IMR-90 (cell line): Measurements from ENCODE around the gene MED23. TPM values are rescaled to one million over a fixed set of nuclear protein-coding genes. Genes with fewer than 3 reads are reported as not detected.

Experiments used
- ATAC-seq: fragments of 200-7000 bp; cut with Tn5 transposase; 2 replicates; pipeline ENCODE4 v1.9.1; 2020; ENCODE audit warnings: low read depth, mild to moderate bottlenecking, moderate library complexity
- BruUV-seq: library from RNA; stranded (reverse); fragments of 400-500 nt; replicated peaks from 2 replicates; lab custom pipeline; 2021; lab: Mats Ljungman, UMichigan
- CTCF ChIA-PET: fragments of 300-600 bp; formaldehyde crosslinking; extraction: SDS; loops from one replicate; lab custom pipeline; 2021; ENCODE audit warnings: antibody characterized with exemption; lab: Yijun Ruan, JAX
- POLR2A ChIA-PET: fragments of 300-600 bp; sonication (Branson Sonifier 250); formaldehyde crosslinking; loops from one replicate; lab custom pipeline; 2022; ENCODE audit warnings: antibody characterized with exemption; ENCODE audit not compliant: unreplicated experiment; lab: Charles Lee
- DNase-seq: peaks from one replicate; pipeline ENCODE4 v3.0.0; 2013
- H2AFZ ChIP-seq: replicated peaks from 2 replicates; pipeline ENCODE3; 2013; ENCODE audit warnings: low read length, mild to moderate bottlenecking; ENCODE audit not compliant: poor library complexity
- H2AK5ac ChIP-seq: 2 replicates; pipeline ENCODE4 v1.6.1; 2013; ENCODE audit warnings: low read depth, low read length, inconsistent platforms
- H2AK9ac ChIP-seq: replicated peaks from 2 replicates; pipeline ENCODE3; 2013; ENCODE audit warnings: mild to moderate bottlenecking, low read depth, low read length, moderate library complexity; ENCODE audit not compliant: poor library complexity
- H2BK120ac ChIP-seq: 2 replicates; pipeline ENCODE4 v1.6.1; 2013; ENCODE audit warnings: low read depth, low read length, inconsistent platforms
- H2BK15ac ChIP-seq: 3 replicates; pipeline ENCODE4 v1.6.1; 2013; ENCODE audit warnings: low read depth, low read length, inconsistent platforms
- H2BK20ac ChIP-seq: 2 replicates; pipeline ENCODE4 v1.6.1; 2013; ENCODE audit warnings: low read depth, mild to moderate bottlenecking, inconsistent platforms, low read length, moderate library complexity
- H2BK5ac ChIP-seq: 2 replicates; pipeline ENCODE4 v1.6.1; 2013; ENCODE audit warnings: mild to moderate bottlenecking, low read depth, low read length, inconsistent platforms; ENCODE audit not compliant: poor library complexity, severe bottlenecking
- H3K14ac ChIP-seq: replicated peaks from 2 replicates; pipeline ENCODE4 v1.6.1; 2013; ENCODE audit warnings: low read depth, low read length, inconsistent platforms
- H3K18ac ChIP-seq: 2 replicates; pipeline ENCODE4 v1.6.1; 2013; ENCODE audit warnings: low read depth, low read length, control low read depth
- H3K23ac ChIP-seq: 2 replicates; pipeline ENCODE4 v1.6.1; 2013; ENCODE audit warnings: low read depth, low read length, inconsistent platforms
- H3K27ac ChIP-seq: 2 replicates; pipeline ENCODE4 v1.5.1; 2013; ENCODE audit warnings: mild to moderate bottlenecking, control low read depth, low read length; ENCODE audit not compliant: insufficient read depth
- H3K27me3 ChIP-seq: 2 replicates; pipeline ENCODE4 v1.6.1; 2013; ENCODE audit warnings: low read length; ENCODE audit not compliant: control insufficient read depth, insufficient read depth
- H3K36me3 ChIP-seq: 2 replicates; pipeline ENCODE4 v1.6.1; 2013; ENCODE audit warnings: low read length, mixed read lengths; ENCODE audit not compliant: control insufficient read depth, insufficient read depth
- H3K4ac ChIP-seq: 2 replicates; pipeline ENCODE4 v1.6.1; 2013; ENCODE audit warnings: low read depth, low read length, inconsistent platforms
- H3K4me1 ChIP-seq: 2 replicates; pipeline ENCODE4 v1.6.1; 2013; ENCODE audit warnings: low read length, mixed read lengths; ENCODE audit not compliant: control insufficient read depth, insufficient read depth
- H3K4me2 ChIP-seq: 2 replicates; pipeline ENCODE4 v1.6.1; 2013; ENCODE audit warnings: low read depth, mild to moderate bottlenecking, control low read depth, low read length, moderate library complexity
- H3K4me3 ChIP-seq: 2 replicates; pipeline ENCODE4 v1.5.1; 2013; ENCODE audit warnings: low read depth, mild to moderate bottlenecking, control low read depth, low read length, moderate library complexity; ENCODE audit not compliant: insufficient read depth
- H3K56ac ChIP-seq: 2 replicates; pipeline ENCODE4 v1.6.1; 2013; ENCODE audit warnings: low read length, inconsistent platforms; ENCODE audit not compliant: insufficient read depth; ENCODE audit errors: extremely low read depth
- H3K79me1 ChIP-seq, 2 experiments: 2 replicates each; pipeline ENCODE4 v1.6.1; 2013; ENCODE audit warnings: low read length in 2 of 2, inconsistent platforms in 1 of 2, low read depth in 1 of 2
- H3K9ac ChIP-seq: 2 replicates; pipeline ENCODE4 v1.6.1; 2013; ENCODE audit warnings: low read depth, low read length, control low read depth
- H3K9me1 ChIP-seq: 2 replicates; pipeline ENCODE4 v1.6.1; 2013; ENCODE audit warnings: low read length, inconsistent platforms; ENCODE audit not compliant: insufficient read depth
- H3K9me3 ChIP-seq: 2 replicates; pipeline ENCODE4 v1.6.1; 2013; ENCODE audit warnings: low read length; ENCODE audit not compliant: control insufficient read depth, insufficient read depth
- H4K20me1 ChIP-seq: 2 replicates; pipeline ENCODE4 v1.6.1; 2013; ENCODE audit warnings: low read length, inconsistent platforms; ENCODE audit not compliant: insufficient read depth
- H4K5ac ChIP-seq: 2 replicates; pipeline ENCODE4 v1.6.1; 2013; ENCODE audit warnings: mild to moderate bottlenecking, low read depth, low read length, control low read depth
- H4K8ac ChIP-seq, 2 experiments: 2 replicates each; pipeline ENCODE4 v1.6.1; 2013; ENCODE audit warnings: low read depth in 2 of 2, low read length in 2 of 2, control low read depth in 1 of 2, inconsistent platforms in 1 of 2
- H4K91ac ChIP-seq: 2 replicates; pipeline ENCODE4 v1.6.1; 2013; ENCODE audit warnings: low read depth, low read length, inconsistent platforms; ENCODE audit not compliant: insufficient read depth
- CEBPB ChIP-seq: IDR thresholded peaks from 2 replicates; pipeline ENCODE4 v1.6.1; 2012; ENCODE audit warnings: low read depth, low read length, improper control_type of control experiment
- MXI1 ChIP-seq: IDR thresholded peaks from 2 replicates; pipeline ENCODE4 v1.6.1; 2012; ENCODE audit warnings: low read depth, mild to moderate bottlenecking, low read length, moderate library complexity, borderline replicate concordance
- WGBS, 2 experiments: methylation state at CpG; one replicate each; pipeline versions ENCODE4 v1.1.5 to v1.1.7; 2013; ENCODE audit warnings: missing lambda C conversion rate in 2 of 2; ENCODE audit not compliant: insufficient read length in 1 of 2; ENCODE audit errors: extremely low coverage in 2 of 2; 5-methylcytosine and 5-hydroxymethylcytosine counted together
- dilution Hi-C: fragments of 300-500 bp; cut with HindIII; formaldehyde crosslinking; loops from one replicate; pipeline ENCODE4 v1.14.3; 2018; ENCODE audit warnings: low sequenced_read_pairs; ENCODE audit not compliant: unreplicated experiment
- in situ Hi-C: fragments of 300-500 bp; cut with MboI; formaldehyde crosslinking; loops from 3 replicates; pipeline ENCODE4 v1.14.3; 2019; ENCODE audit warnings: low sequenced_read_pairs, inconsistent platforms, mixed read lengths
- intact Hi-C: fragments of 100-400 bp; cut with micrococcal nuclease; formaldehyde crosslinking; loops from 2 replicates; pipeline ENCODE4 v1.10.0; 2022
- polyA plus RNA-seq, 3 experiments: library from polyadenylated mRNA; depleted of rRNA; stranded (reverse); fragments of >200 nt; gene quantifications; 2 replicates each; pipeline ENCODE4 v1.2.3, GENCODE V29; 2012; ENCODE audit warnings: low replicate concordance in 1 of 3
- total RNA-seq: library from RNA; depleted of rRNA; stranded (reverse); fragments of >200 nt; gene quantifications from 2 replicates; pipeline ENCODE4 v1.2.3, GENCODE V29; 2012

The MED23 gene
- total and polyA plus RNA-seq, 2 of the 4 experiments (the other 2 are of a cell fraction) = 16.0 to 40.7 TPM

GRCh38 chr6:131586543-131586942, 41.5 kb downstream of the MED23 start:
- Histone ChIP-seq H4K20me1 (no peaks in the 10 kb centered on the region), H2BK15ac (no peak overlapping the region), H3K4me3 (no peak overlapping the region), H4K91ac (no peak overlapping the region), H3K9me3 (no peaks in the 10 kb centered on the region), H2BK5ac (no peak overlapping the region), H2AFZ (no peak overlapping the region), H3K36me3 (peaks cover 31% of the 10 kb centered on the region), H3K4me2 (no peak overlapping the region), H4K8ac (no peak overlapping the region), H3K4me1 (no peaks in the 10 kb centered on the region), H4K5ac (no peak overlapping the region), H3K27me3 (no peaks in the 10 kb centered on the region), H2BK20ac (no peak overlapping the region), H3K4ac (no peak overlapping the region), H3K23ac (no peak overlapping the region), H3K56ac (no peak overlapping the region), H3K27ac (no peak overlapping the region), H3K9me1 (no peaks in the 10 kb centered on the region), H3K9ac (no peak overlapping the region), H3K79me1 (no peaks in the 10 kb centered on the region; a peak in 1 of 4 replicates), H2AK5ac (no peak overlapping the region), H2AK9ac (no peak overlapping the region), H2BK120ac (no peak overlapping the region), H3K14ac (no peak overlapping the region), H3K18ac (no peak overlapping the region)
- BruUV-seq = no TSS peak
- WGBS, 2 experiments = no CpG with 5 or more reads among the region's 4 CpGs
- dilution Hi-C loops = no loop called here
- POLR2A ChIA-PET = no interaction called here
- CTCF ChIA-PET = no interaction called here
- no peak for DNase-seq
- intact Hi-C loops = no loop called here
- peak; percentile 59 for TF ChIP-seq CEBPB
- no peak for TF ChIP-seq MXI1
- no peak for ATAC-seq
- in situ Hi-C loops = no loop called here
